ENCODE results near the gene NCBP2.

NCBP2 gene

GRCh38 chr3:196942226-196942914 is at the start of gene NCBP2:
Gene NCBP2 (minus strand): TSS chr3:196942528. CDS start chr3:196942503, 25 bp downstream.
- peak; percentile 99 to 100 for DNase-seq (ENCODE audit: low read depth in 1 of 2, low spot score in 1 of 2)

- no peak for DNase-seq (ENCODE audit: low read depth in 1 of 2, low spot score in 1 of 2)
Measured at GRCh38 chr3:196991581-196992460, 49.5 kb upstream of the NCBP2 start.

GRCh38 chr3:196990601-196991007 is 48.3 kb upstream of the NCBP2 start:
- no peak for DNase-seq (ENCODE audit: low read depth in 1 of 2, low spot score in 1 of 2)

- DNase-seq (ENCODE audit: low read depth in 1 of 2, low spot score in 1 of 2): no peak
Measured at GRCh38 chr3:196989721-196990262, 47.5 kb upstream of the NCBP2 start.

- DNase-seq (ENCODE audit: low read depth in 1 of 2, low spot score in 1 of 2): no peak
Measured at GRCh38 chr3:196988241-196989029, 46.1 kb upstream of the NCBP2 start.

GRCh38 chr3:196987022-196987421 is 44.7 kb upstream of the NCBP2 start:
- DNase-seq (ENCODE audit: low read depth in 1 of 2, low spot score in 1 of 2): no peak

- DNase-seq (ENCODE audit: low read depth in 1 of 2, low spot score in 1 of 2): no peak
Measured at GRCh38 chr3:196985954-196986885, 43.9 kb upstream of the NCBP2 start.

- DNase-seq (ENCODE audit: low read depth in 1 of 2, low spot score in 1 of 2): no peak
Measured at GRCh38 chr3:196985298-196985697, 43.0 kb upstream of the NCBP2 start.

GRCh38 chr3:196983186-196983585 is 40.9 kb upstream of the NCBP2 start:
- DNase-seq (ENCODE audit: low read depth in 1 of 2, low spot score in 1 of 2): no peak

GRCh38 chr3:196981657-196982056 is 39.3 kb upstream of the NCBP2 start:
- no peak for DNase-seq (ENCODE audit: low read depth in 1 of 2, low spot score in 1 of 2)

- no peak for DNase-seq (ENCODE audit: low read depth in 1 of 2, low spot score in 1 of 2)
Measured at GRCh38 chr3:196979545-196979944, 37.2 kb upstream of the NCBP2 start.

- DNase-seq (ENCODE audit: low read depth in 1 of 2, low spot score in 1 of 2): no peak
Measured at GRCh38 chr3:196976941-196977340, 34.6 kb upstream of the NCBP2 start.

GRCh38 chr3:196975349-196975748 is 33.0 kb upstream of the NCBP2 start:
- no peak for DNase-seq (ENCODE audit: low read depth in 1 of 2, low spot score in 1 of 2)

- DNase-seq (ENCODE audit: low read depth in 1 of 2, low spot score in 1 of 2): no peak
Measured at GRCh38 chr3:196974661-196975060, 32.3 kb upstream of the NCBP2 start.

- no peak for DNase-seq (ENCODE audit: low read depth in 1 of 2, low spot score in 1 of 2)
Measured at GRCh38 chr3:196971094-196971698, 28.9 kb upstream of the NCBP2 start.

GRCh38 chr3:196970547-196971093 is 28.3 kb upstream of the NCBP2 start:
- no peak for DNase-seq (ENCODE audit: low read depth in 1 of 2, low spot score in 1 of 2)

- DNase-seq (ENCODE audit: low read depth in 1 of 2, low spot score in 1 of 2): peak; percentile 26 to 57
Measured at GRCh38 chr3:196969660-196970546, 27.6 kb upstream of the NCBP2 start.

GRCh38 chr3:196969134-196969659 is 26.9 kb upstream of the NCBP2 start:
- DNase-seq (ENCODE audit: low read depth in 1 of 2, low spot score in 1 of 2): peak in 1 of 2 donors; percentile 20

Data from activated T-helper 1 cell treated with anti-CD3 and anti-CD28 coated beads, Interleukin-2, amount 50 U/mL, for 16 hours (primary cell).